Astrocyte of the spinal cord (primary cell): ENCODE data around the gene DHX8.
"Not testable (repeated sequence)": the region's sequence is repeated elsewhere in the genome, so short reads cannot be mapped to it uniquely, and the experiment has no call there.

Experiments used
- DNase-seq: peaks from one replicate; pipeline ENCODE4 v3.0.0; 2011; ENCODE audit warnings: low read depth, low spot score
- H3K4me3 ChIP-seq: 2 replicates; pipeline ENCODE4 v1.5.1; 2011; ENCODE audit warnings: low read depth, mild to moderate bottlenecking, low read length, moderate library complexity
- CTCF ChIP-seq: IDR thresholded peaks from 2 replicates; pipeline ENCODE4 v1.5.1; 2012; ENCODE audit warnings: low read depth, mild to moderate bottlenecking, low read length, inconsistent platforms
- in situ Hi-C: cut with HindIII; loops from 2 replicates; pipeline ENCODE4 v1.10.0; 2017; ENCODE audit warnings: low sequenced_read_pairs

DHX8 gene

GRCh38 chr17:43453331-43453812, 30.4 kb upstream of the DHX8 start:
- DNase-seq: no peak

GRCh38 chr17:43454868-43455267, 28.9 kb upstream of the DHX8 start:
- in situ Hi-C loops: no loop called here
- DNase-seq: no peak
- no peak overlapping the region for H3K4me3 ChIP-seq
- no peak for TF ChIP-seq CTCF

More at GRCh38 chr17:43453331-43453812, 30.4 kb upstream of the DHX8 start:
- no peak overlapping the region for H3K4me3 ChIP-seq
- in situ Hi-C loops: no loop called here
- TF ChIP-seq CTCF: no peak

GRCh38 chr17:43456029-43456428, 27.7 kb upstream of the DHX8 start:
- in situ Hi-C loops: no loop called here
- no peak for TF ChIP-seq CTCF
- DNase-seq: no peak
- no peak overlapping the region for H3K4me3 ChIP-seq

- H3K4me3 ChIP-seq: no peak overlapping the region
- DNase-seq: peak; percentile 38
- no peak for TF ChIP-seq CTCF
- in situ Hi-C loops: no loop called here
Measured at GRCh38 chr17:43456661-43457361, 27.0 kb upstream of the DHX8 start.

- TF ChIP-seq CTCF: no peak
- in situ Hi-C loops: no loop called here
- no peak overlapping the region for H3K4me3 ChIP-seq
- DNase-seq: no peak
Measured at GRCh38 chr17:43457362-43457692, 26.4 kb upstream of the DHX8 start.

GRCh38 chr17:43459878-43460277, 23.9 kb upstream of the DHX8 start:
- DNase-seq, H3K4me3 ChIP-seq, in situ Hi-C loops: not testable (repeated sequence)

- DNase-seq: no peak
- H3K4me3 ChIP-seq: no peak overlapping the region
- in situ Hi-C loops: no loop called here
- no peak for TF ChIP-seq CTCF
Measured at GRCh38 chr17:43461185-43461584, 22.6 kb upstream of the DHX8 start.

GRCh38 chr17:43462569-43462968, 21.2 kb upstream of the DHX8 start:
- DNase-seq, in situ Hi-C loops, H3K4me3 ChIP-seq: not testable (repeated sequence)
